ENCODE data around the gene DOK7. TPM values are rescaled to one million over a fixed set of nuclear protein-coding genes. Genes with fewer than 3 reads are reported as not detected.

DOK7 gene
- total and polyA plus RNA-seq, 2 of the 4 experiments (the other 2 are of a cell fraction): not detected

DNA sequence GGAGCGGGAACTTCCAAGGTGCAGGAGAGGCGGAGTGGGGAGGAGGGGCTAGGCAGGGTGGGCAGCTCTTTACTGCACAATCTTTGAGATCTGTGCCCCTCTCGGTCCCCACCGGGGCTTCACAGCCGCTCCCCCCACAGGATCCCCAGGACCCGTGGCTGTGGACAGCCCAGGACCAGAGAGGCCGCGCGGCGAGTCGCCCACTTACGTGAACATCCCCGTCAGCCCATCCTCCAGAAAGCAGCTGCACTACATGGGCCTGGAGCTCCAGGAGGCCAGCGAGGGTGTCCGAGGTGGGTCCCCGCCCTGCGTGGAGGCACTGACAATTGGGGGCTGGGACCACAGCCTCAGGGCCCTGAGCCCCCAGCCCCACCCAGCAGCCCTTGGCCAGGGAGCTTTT lies 37.0 kb downstream of the DOK7 start:
- no peak overlapping the region for H2BK15ac ChIP-seq (ENCODE audit: low read depth, low read length)
- H2AK5ac ChIP-seq (ENCODE audit: low read depth, low read length): no peak overlapping the region
- DNase-seq (no peak), ATAC-seq (ENCODE audit: low read depth) (no peak)
- H2BK5ac ChIP-seq (ENCODE audit: low read depth, low read length, poor library complexity, severe bottlenecking): no peak overlapping the region
- no peak overlapping the region for H3K9ac ChIP-seq (ENCODE audit: low read depth, low read length)
- H3K36me3 ChIP-seq (ENCODE audit: control insufficient read depth, insufficient read depth, low read length): peaks cover 6% of the 10 kb centered on the region
- CTCF ChIA-PET: no interaction called here
- no peak overlapping the region for H3K27ac ChIP-seq (ENCODE audit: insufficient read depth, low read length)
- no peak overlapping the region for H3K18ac ChIP-seq (ENCODE audit: low read depth, low read length)
- no peaks in the 10 kb centered on the region for H3K27me3 ChIP-seq (ENCODE audit: control insufficient read depth, insufficient read depth, low read length)
- no peak overlapping the region for H2AFZ ChIP-seq (replicated peaks; ENCODE audit: low read length, poor library complexity)
- no peak overlapping the region for H4K8ac ChIP-seq (ENCODE audit: low read depth in 2 of 2, low read length in 2 of 2)
- no peak overlapping the region for H3K23ac ChIP-seq (ENCODE audit: low read depth, low read length)
- no peak overlapping the region for H3K4me2 ChIP-seq (ENCODE audit: low read depth, low read length)
- no TSS peak for BruUV-seq (replicated peaks)
- H3K9me3 ChIP-seq (ENCODE audit: control insufficient read depth, insufficient read depth, low read length): no peaks in the 10 kb centered on the region
- dilution Hi-C loops (cut with HindIII; ENCODE audit: low sequenced_read_pairs, unreplicated experiment): no loop called here
- no peak overlapping the region for H2AK9ac ChIP-seq (replicated peaks; ENCODE audit: low read depth, low read length, poor library complexity)
- POLR2A ChIA-PET (ENCODE audit: unreplicated experiment): no interaction called here
- no peaks in the 10 kb centered on the region for H3K9me1 ChIP-seq (ENCODE audit: insufficient read depth, low read length)
- peaks cover 3 to 9% of the 10 kb centered on the region in 2 experiments; a peak in 2 of 4 replicates for H3K79me1 ChIP-seq (ENCODE audit: low read depth in 1 of 2, low read length in 2 of 2)
- no peak overlapping the region for H3K56ac ChIP-seq (ENCODE audit: extremely low read depth, insufficient read depth, low read length)
- H3K4me3 ChIP-seq (ENCODE audit: insufficient read depth, low read depth, low read length): no peak overlapping the region
- intact Hi-C loops (cut with micrococcal nuclease): no loop called here
- H3K4me1 ChIP-seq (ENCODE audit: control insufficient read depth, insufficient read depth, low read length): no peaks in the 10 kb centered on the region
- H3K4ac ChIP-seq (ENCODE audit: low read depth, low read length): no peak overlapping the region
- no peak overlapping the region for H4K91ac ChIP-seq (ENCODE audit: insufficient read depth, low read depth, low read length)
- H3K14ac ChIP-seq (replicated peaks; ENCODE audit: low read depth, low read length): no peak overlapping the region
- TF ChIP-seq FOS (IDR thresholded peaks at IDR 0.05; ENCODE audit: low read depth, low read length): no peak
- no peak for TF ChIP-seq MAZ (IDR thresholded peaks at IDR 0.05; ENCODE audit: borderline replicate concordance, low read depth, low read length)
- no peak for TF ChIP-seq MXI1 (IDR thresholded peaks at IDR 0.05; ENCODE audit: borderline replicate concordance, low read depth, low read length)
- TF ChIP-seq, protein P1, sequence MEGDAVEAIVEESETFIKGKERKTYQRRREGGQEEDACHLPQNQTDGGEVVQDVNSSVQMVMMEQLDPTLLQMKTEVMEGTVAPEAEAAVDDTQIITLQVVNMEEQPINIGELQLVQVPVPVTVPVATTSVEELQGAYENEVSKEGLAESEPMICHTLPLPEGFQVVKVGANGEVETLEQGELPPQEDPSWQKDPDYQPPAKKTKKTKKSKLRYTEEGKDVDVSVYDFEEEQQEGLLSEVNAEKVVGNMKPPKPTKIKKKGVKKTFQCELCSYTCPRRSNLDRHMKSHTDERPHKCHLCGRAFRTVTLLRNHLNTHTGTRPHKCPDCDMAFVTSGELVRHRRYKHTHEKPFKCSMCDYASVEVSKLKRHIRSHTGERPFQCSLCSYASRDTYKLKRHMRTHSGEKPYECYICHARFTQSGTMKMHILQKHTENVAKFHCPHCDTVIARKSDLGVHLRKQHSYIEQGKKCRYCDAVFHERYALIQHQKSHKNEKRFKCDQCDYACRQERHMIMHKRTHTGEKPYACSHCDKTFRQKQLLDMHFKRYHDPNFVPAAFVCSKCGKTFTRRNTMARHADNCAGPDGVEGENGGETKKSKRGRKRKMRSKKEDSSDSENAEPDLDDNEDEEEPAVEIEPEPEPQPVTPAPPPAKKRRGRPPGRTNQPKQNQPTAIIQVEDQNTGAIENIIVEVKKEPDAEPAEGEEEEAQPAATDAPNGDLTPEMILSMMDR (conservative IDR thresholded peaks at IDR 0.05; ENCODE audit: low read depth, low read length): no peak
- no peak for TF ChIP-seq RAD21 (IDR thresholded peaks at IDR 0.05; ENCODE audit: low read length)
- TF ChIP-seq MAFK (IDR thresholded peaks at IDR 0.05; ENCODE audit: low read depth, low read length): no peak
- no peak for TF ChIP-seq NFE2L2 (IDR thresholded peaks at IDR 0.05; ENCODE audit: low read depth, low read length)
- no peak for TF ChIP-seq RFX5 (IDR thresholded peaks at IDR 0.05; ENCODE audit: low read depth, low read length)
- no peak for TF ChIP-seq BHLHE40 (IDR thresholded peaks at IDR 0.05; ENCODE audit: low read depth, low read length)
- TF ChIP-seq SMC3 (IDR thresholded peaks at IDR 0.05; ENCODE audit: low read depth, low read length): no peak
- no peak for TF ChIP-seq POLR2A (IDR thresholded peaks at IDR 0.05; ENCODE audit: low read depth, low read length)
- TF ChIP-seq, protein P2, sequence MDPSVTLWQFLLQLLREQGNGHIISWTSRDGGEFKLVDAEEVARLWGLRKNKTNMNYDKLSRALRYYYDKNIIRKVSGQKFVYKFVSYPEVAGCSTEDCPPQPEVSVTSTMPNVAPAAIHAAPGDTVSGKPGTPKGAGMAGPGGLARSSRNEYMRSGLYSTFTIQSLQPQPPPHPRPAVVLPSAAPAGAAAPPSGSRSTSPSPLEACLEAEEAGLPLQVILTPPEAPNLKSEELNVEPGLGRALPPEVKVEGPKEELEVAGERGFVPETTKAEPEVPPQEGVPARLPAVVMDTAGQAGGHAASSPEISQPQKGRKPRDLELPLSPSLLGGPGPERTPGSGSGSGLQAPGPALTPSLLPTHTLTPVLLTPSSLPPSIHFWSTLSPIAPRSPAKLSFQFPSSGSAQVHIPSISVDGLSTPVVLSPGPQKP (IDR thresholded peaks at IDR 0.05; ENCODE audit: borderline replicate concordance, low read depth, low read length): no peak
- no peak for TF ChIP-seq RCOR1 (IDR thresholded peaks at IDR 0.05; ENCODE audit: insufficient replicate concordance, low read length)
- no peak for TF ChIP-seq CEBPB (IDR thresholded peaks at IDR 0.05; ENCODE audit: low read depth, low read length)
- TF ChIP-seq USF2 (IDR thresholded peaks at IDR 0.05; ENCODE audit: low read depth, low read length): no peak
- no peak for TF ChIP-seq CHD1 (IDR thresholded peaks at IDR 0.05; ENCODE audit: low read depth, low read length)
- H4K5ac ChIP-seq (ENCODE audit: low read depth, low read length): no peak overlapping the region
- H2BK120ac ChIP-seq (ENCODE audit: low read depth, low read length): no peak overlapping the region
- no peak overlapping the region for H2BK20ac ChIP-seq (ENCODE audit: low read depth, low read length)
- in situ Hi-C loops (cut with MboI; ENCODE audit: low sequenced_read_pairs): no loop called here
- H4K20me1 ChIP-seq (ENCODE audit: insufficient read depth, low read length): peaks cover 32% of the 10 kb centered on the region
- WGBS, 2 experiments (ENCODE audit: extremely low coverage in 2 of 2, insufficient read length in 1 of 2): 99% methylated on average over 12 of the region's 17 CpGs; no CpG with 5 or more reads in 1 of the 2 experiments
